Measurements from ENCODE around the gene PRKACG.

DNA sequence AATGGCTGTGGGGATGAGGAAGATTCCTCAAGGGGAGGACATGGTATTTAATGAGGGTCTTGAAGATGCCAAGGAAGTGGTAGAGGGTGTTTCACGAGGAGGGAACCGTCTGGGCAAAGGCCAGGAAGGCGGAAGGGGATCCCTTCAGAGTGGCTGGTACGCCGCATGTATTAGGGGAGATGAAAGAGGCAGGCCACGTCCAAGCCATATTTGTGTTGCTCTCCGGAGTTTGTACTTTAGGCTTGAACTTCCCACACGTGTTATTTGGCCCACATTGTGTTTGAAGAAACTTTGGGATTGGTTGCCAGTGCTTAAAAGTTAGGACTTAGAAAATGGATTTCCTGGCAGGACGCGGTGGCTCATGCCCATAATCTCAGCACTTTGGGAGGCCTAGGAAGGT lies 22.9 kb upstream of the PRKACG start:
- TF ChIP-seq, protein P1, sequence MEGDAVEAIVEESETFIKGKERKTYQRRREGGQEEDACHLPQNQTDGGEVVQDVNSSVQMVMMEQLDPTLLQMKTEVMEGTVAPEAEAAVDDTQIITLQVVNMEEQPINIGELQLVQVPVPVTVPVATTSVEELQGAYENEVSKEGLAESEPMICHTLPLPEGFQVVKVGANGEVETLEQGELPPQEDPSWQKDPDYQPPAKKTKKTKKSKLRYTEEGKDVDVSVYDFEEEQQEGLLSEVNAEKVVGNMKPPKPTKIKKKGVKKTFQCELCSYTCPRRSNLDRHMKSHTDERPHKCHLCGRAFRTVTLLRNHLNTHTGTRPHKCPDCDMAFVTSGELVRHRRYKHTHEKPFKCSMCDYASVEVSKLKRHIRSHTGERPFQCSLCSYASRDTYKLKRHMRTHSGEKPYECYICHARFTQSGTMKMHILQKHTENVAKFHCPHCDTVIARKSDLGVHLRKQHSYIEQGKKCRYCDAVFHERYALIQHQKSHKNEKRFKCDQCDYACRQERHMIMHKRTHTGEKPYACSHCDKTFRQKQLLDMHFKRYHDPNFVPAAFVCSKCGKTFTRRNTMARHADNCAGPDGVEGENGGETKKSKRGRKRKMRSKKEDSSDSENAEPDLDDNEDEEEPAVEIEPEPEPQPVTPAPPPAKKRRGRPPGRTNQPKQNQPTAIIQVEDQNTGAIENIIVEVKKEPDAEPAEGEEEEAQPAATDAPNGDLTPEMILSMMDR (IDR thresholded peaks at IDR 0.05; ENCODE audit: low read depth, low read length, poor library complexity, severe bottlenecking): no peak
- no peak for TF ChIP-seq EZH2phosphoT487 (IDR thresholded peaks at IDR 0.05; ENCODE audit: borderline replicate concordance, low read length)

All from DOHH2 (cell line).